GM23338 (cell line): ENCODE results near the gene BCL10. TPM values are rescaled to one million over a fixed set of nuclear protein-coding genes. Genes with fewer than 3 reads are reported as not detected.

ENCODE experiments used
- ATAC-seq: fragments of 200-7000 bp; cut with Tn5 transposase; 3 replicates; pipeline ENCODE4 v1.9.1; 2020
- DNase-seq: peaks from one replicate; pipeline ENCODE4 v3.0.0-alpha.2; 2015; ENCODE audit warnings: low spot score
- H2AFZ ChIP-seq: fragments of 200-600 bp; sonication (generic); 2 replicates; pipeline ENCODE4 v1.8.0; 2016; ENCODE audit warnings: antibody characterized with exemption, mild to moderate bottlenecking, moderate library complexity
- H3F3A ChIP-seq: fragments of 200-600 bp; sonication (generic); replicated peaks from 2 replicates; pipeline ENCODE4 v1.8.0; 2017; ENCODE audit warnings: antibody characterized with exemption, mixed run types, low read depth
- H3K27ac ChIP-seq: fragments of 200-600 bp; sonication (generic); 2 replicates; pipeline ENCODE4 v1.6.1; 2016; ENCODE audit warnings: low read depth
- H3K27me3 ChIP-seq: fragments of 200-600 bp; sonication (generic); 2 replicates; pipeline ENCODE4 v1.8.0; 2016; ENCODE audit warnings: mild to moderate bottlenecking, mixed run types, moderate library complexity; ENCODE audit not compliant: insufficient read depth
- H3K36me3 ChIP-seq: fragments of 200-600 bp; sonication (generic); 2 replicates; pipeline ENCODE4 v1.8.0; 2016; ENCODE audit warnings: mild to moderate bottlenecking; ENCODE audit not compliant: insufficient read depth
- H3K4me1 ChIP-seq: fragments of 200-600 bp; sonication (generic); 2 replicates; pipeline ENCODE4 v1.8.0; 2016; ENCODE audit warnings: mild to moderate bottlenecking, moderate library complexity; ENCODE audit not compliant: insufficient read depth
- H3K4me2 ChIP-seq: fragments of 200-600 bp; sonication (generic); 2 replicates; pipeline ENCODE4 v1.7.1; 2017; ENCODE audit warnings: mixed run types
- H3K4me3 ChIP-seq: fragments of 200-600 bp; sonication (generic); 2 replicates; pipeline ENCODE4 v1.6.1; 2016; ENCODE audit warnings: mixed run types
- H3K79me2 ChIP-seq: fragments of 200-600 bp; sonication (generic); replicated peaks from 2 replicates; pipeline ENCODE4 v1.8.0; 2017; ENCODE audit warnings: mild to moderate bottlenecking; ENCODE audit not compliant: insufficient read depth
- H3K9me2 ChIP-seq: fragments of 200-600 bp; sonication (generic); 2 replicates; pipeline ENCODE4 v1.8.0; 2017; ENCODE audit not compliant: insufficient read depth
- H4K20me1 ChIP-seq: fragments of 200-600 bp; sonication (generic); replicated peaks from 2 replicates; pipeline ENCODE4 v1.8.0; 2017; ENCODE audit warnings: mild to moderate bottlenecking; ENCODE audit not compliant: insufficient read depth
- H3K27ac Mint-ChIP-seq: 2 replicates; pipeline ENCODE4 v1.8.0; 2020; ENCODE audit warnings: inconsistent platforms, mild to moderate bottlenecking, moderate library complexity, mixed read lengths
- H3K27me3 Mint-ChIP-seq: 3 replicates; pipeline ENCODE4 v1.8.0; 2022; ENCODE audit warnings: low read depth, mild to moderate bottlenecking, moderate library complexity, mixed read lengths, inconsistent platforms; ENCODE audit not compliant: insufficient read depth, poor library complexity
- H3K36me3 Mint-ChIP-seq: 3 replicates; pipeline ENCODE4 v1.8.0; 2021; ENCODE audit warnings: low read depth, mild to moderate bottlenecking, inconsistent platforms, moderate library complexity, mixed read lengths
- H3K4me1 Mint-ChIP-seq: 3 replicates; pipeline ENCODE4 v1.8.0; 2020; ENCODE audit warnings: mild to moderate bottlenecking, inconsistent platforms, mixed read lengths
- H3K4me3 Mint-ChIP-seq: 3 replicates; pipeline ENCODE4 v1.8.0; 2021; ENCODE audit warnings: moderate library complexity, mild to moderate bottlenecking, inconsistent platforms, mixed read lengths
- H3K9me3 Mint-ChIP-seq: 3 replicates; pipeline ENCODE4 v1.8.0; 2020; ENCODE audit warnings: moderate library complexity, mild to moderate bottlenecking, inconsistent platforms, mixed read lengths
- CREB1 ChIP-seq: fragments of 250-450 bp; sonication (Bioruptor Pico); IDR thresholded peaks from 2 replicates; pipeline ENCODE4 v1.5.0; 2020; ENCODE audit warnings: low read depth, mild to moderate bottlenecking, moderate library complexity
- EZH2 ChIP-seq: fragments of 200-600 bp; sonication (generic); IDR thresholded peaks from one replicate; pipeline ENCODE4 v1.8.0; 2017; ENCODE audit warnings: antibody characterized with exemption, mild to moderate bottlenecking, low read depth; ENCODE audit not compliant: unreplicated experiment
- EZH2phosphoT487 ChIP-seq: fragments of 200-600 bp; sonication (generic); IDR thresholded peaks from one replicate; pipeline ENCODE4 v1.8.1; 2018; ENCODE audit warnings: antibody characterized with exemption; ENCODE audit not compliant: unreplicated experiment
- JUNB ChIP-seq: IDR thresholded peaks from one replicate; pipeline ENCODE4 v1.6.1; 2016; ENCODE audit warnings: antibody characterized with exemption; ENCODE audit not compliant: unreplicated experiment
- NANOG ChIP-seq: IDR thresholded peaks from 2 replicates; pipeline ENCODE4 v1.6.1; 2016; ENCODE audit warnings: antibody characterized with exemption, borderline replicate concordance
- POLR2AphosphoS5 ChIP-seq: IDR thresholded peaks from 2 replicates; pipeline ENCODE4 v1.6.1; 2016; ENCODE audit warnings: antibody characterized with exemption, low read depth
- STAT1 ChIP-seq: IDR thresholded peaks from one replicate; pipeline ENCODE4 v1.6.1; 2016; ENCODE audit warnings: antibody characterized with exemption; ENCODE audit not compliant: unreplicated experiment
- ZNF114 ChIP-seq: fragments of 250-450 bp; sonication (Bioruptor Pico); IDR thresholded peaks from 2 replicates; pipeline ENCODE4 v1.5.0; 2020; ENCODE audit warnings: mild to moderate bottlenecking, moderate library complexity
- ZNF331 ChIP-seq: fragments of 250-450 bp; sonication (Bioruptor Pico); IDR thresholded peaks from 2 replicates; pipeline ENCODE4 v1.5.0; 2020; ENCODE audit warnings: low read depth, mild to moderate bottlenecking, moderate library complexity
- polyA plus RNA-seq: library from polyadenylated mRNA; unstranded; fragments of >200 nt; fragmentation: Nextera tagmentation; extraction: Ambion mirVana; gene quantifications from 2 replicates; pipeline ENCODE4 v1.2.1, GENCODE V29; 2016
- total RNA-seq: library from RNA; depleted of rRNA; stranded (reverse); fragments of >200 nt; shearing (Covaris generic); gene quantifications from 2 replicates; pipeline ENCODE4 v1.2.3, GENCODE V29; 2014
- TF ChIP-seq, protein P1 (sequence below): IDR thresholded peaks from 2 replicates; pipeline ENCODE4 v1.6.1; 2016; ENCODE audit warnings: antibody characterized with exemption
- TF ChIP-seq, protein P2 (sequence below): IDR thresholded peaks from one replicate; pipeline ENCODE4 v1.6.1; 2018; ENCODE audit warnings: antibody characterized with exemption; ENCODE audit not compliant: unreplicated experiment
- TF ChIP-seq, protein P3 (sequence below): fragments of 250-450 bp; sonication (Bioruptor Pico); IDR thresholded peaks from 2 replicates; pipeline ENCODE4 v1.5.0; 2020; ENCODE audit warnings: mild to moderate bottlenecking, moderate library complexity
- TF ChIP-seq, protein P4 (sequence below), 2 experiments: fragments of 200-600 bp in 1 of 2; sonication (generic) in 1 of 2; conservative IDR thresholded peaks; 2 replicates each; pipeline versions ENCODE4 v1.5.1 to v1.6.1; 2016 to 2017; ENCODE audit warnings: antibody characterized with exemption in 2 of 2, low read depth in 2 of 2, mild to moderate bottlenecking in 2 of 2, moderate library complexity in 1 of 2

The BCL10 gene
- total and polyA plus RNA-seq, 2 experiments from 2014 or later = 23.1 to 33.7 TPM

DNA sequence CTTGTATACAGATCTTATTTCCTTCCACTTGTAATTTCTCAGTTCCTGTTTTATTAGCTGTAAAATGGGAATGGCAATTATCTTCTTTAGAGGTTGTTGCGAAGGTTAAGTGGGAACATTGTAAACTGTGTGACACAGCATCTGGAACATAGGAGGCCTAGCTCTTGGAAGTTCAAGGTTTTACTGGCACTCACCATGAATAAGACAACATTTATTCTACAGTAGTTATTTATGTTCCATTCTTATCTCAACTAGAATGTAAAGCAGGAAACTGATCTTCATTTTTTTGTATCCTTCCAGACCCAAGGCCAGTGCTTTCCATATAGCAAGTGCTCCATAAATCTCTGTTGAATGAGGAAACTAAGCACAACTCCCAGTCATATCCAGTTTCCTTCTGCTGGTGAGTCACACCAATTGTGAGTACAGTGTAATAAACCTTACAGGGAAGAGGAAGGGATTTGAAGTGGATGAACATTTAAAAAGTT is 1.4 kb downstream of the BCL10 start:
- no peaks in the 10 kb centered on the region for H3K27me3 ChIP-seq
- peaks cover 55% of the 10 kb centered on the region for H3K79me2 ChIP-seq

More for the DNA sequence above, 1.4 kb downstream of the BCL10 start:
- Histone ChIP-seq H3F3A (0 out of 2 replicates have a peak, but pooled peaks cover 6% of the 10 kb centered on the region), H3K9me2 (no peaks in the 10 kb centered on the region), H3K36me3 (peaks cover 10% of the 10 kb centered on the region), H3K4me2 (peak overlapping the region; percentile 84), H3K27ac (peak overlapping the region; percentile 96), H3K4me1 (peaks cover 13% of the 10 kb centered on the region), H2AFZ (no peak overlapping the region), H3K4me3 (peak overlapping the region; percentile 93), H4K20me1 (peaks cover 12% of the 10 kb centered on the region; the same call in 1 of the 2 replicates)
- Mint-ChIP-seq H3K9me3 (peaks cover 3% of the 10 kb centered on the region; the same call in 1 of the 3 replicates), H3K36me3 (peaks cover 9% of the 10 kb centered on the region), H3K27me3 (peaks cover 10% of the 10 kb centered on the region), H3K4me3 (peak overlapping the region; percentile 88), H3K4me1 (peaks cover 32% of the 10 kb centered on the region), H3K27ac (no peak overlapping the region)
- DNase-seq (no peak), ATAC-seq (no peak)
- no peak for TF ChIP-seq CREB1 (CRISPR knock-in tag)
- TF ChIP-seq, protein P1, sequence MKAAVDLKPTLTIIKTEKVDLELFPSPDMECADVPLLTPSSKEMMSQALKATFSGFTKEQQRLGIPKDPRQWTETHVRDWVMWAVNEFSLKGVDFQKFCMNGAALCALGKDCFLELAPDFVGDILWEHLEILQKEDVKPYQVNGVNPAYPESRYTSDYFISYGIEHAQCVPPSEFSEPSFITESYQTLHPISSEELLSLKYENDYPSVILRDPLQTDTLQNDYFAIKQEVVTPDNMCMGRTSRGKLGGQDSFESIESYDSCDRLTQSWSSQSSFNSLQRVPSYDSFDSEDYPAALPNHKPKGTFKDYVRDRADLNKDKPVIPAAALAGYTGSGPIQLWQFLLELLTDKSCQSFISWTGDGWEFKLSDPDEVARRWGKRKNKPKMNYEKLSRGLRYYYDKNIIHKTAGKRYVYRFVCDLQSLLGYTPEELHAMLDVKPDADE = no peak
- TF ChIP-seq, protein P2, sequence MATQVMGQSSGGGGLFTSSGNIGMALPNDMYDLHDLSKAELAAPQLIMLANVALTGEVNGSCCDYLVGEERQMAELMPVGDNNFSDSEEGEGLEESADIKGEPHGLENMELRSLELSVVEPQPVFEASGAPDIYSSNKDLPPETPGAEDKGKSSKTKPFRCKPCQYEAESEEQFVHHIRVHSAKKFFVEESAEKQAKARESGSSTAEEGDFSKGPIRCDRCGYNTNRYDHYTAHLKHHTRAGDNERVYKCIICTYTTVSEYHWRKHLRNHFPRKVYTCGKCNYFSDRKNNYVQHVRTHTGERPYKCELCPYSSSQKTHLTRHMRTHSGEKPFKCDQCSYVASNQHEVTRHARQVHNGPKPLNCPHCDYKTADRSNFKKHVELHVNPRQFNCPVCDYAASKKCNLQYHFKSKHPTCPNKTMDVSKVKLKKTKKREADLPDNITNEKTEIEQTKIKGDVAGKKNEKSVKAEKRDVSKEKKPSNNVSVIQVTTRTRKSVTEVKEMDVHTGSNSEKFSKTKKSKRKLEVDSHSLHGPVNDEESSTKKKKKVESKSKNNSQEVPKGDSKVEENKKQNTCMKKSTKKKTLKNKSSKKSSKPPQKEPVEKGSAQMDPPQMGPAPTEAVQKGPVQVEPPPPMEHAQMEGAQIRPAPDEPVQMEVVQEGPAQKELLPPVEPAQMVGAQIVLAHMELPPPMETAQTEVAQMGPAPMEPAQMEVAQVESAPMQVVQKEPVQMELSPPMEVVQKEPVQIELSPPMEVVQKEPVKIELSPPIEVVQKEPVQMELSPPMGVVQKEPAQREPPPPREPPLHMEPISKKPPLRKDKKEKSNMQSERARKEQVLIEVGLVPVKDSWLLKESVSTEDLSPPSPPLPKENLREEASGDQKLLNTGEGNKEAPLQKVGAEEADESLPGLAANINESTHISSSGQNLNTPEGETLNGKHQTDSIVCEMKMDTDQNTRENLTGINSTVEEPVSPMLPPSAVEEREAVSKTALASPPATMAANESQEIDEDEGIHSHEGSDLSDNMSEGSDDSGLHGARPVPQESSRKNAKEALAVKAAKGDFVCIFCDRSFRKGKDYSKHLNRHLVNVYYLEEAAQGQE = no peak
- no peak for TF ChIP-seq ZNF331 (CRISPR knock-in tag)
- TF ChIP-seq EZH2 = no peak
- TF ChIP-seq ZNF114 = no peak
- no peak for TF ChIP-seq JUNB
- TF ChIP-seq, protein P3, sequence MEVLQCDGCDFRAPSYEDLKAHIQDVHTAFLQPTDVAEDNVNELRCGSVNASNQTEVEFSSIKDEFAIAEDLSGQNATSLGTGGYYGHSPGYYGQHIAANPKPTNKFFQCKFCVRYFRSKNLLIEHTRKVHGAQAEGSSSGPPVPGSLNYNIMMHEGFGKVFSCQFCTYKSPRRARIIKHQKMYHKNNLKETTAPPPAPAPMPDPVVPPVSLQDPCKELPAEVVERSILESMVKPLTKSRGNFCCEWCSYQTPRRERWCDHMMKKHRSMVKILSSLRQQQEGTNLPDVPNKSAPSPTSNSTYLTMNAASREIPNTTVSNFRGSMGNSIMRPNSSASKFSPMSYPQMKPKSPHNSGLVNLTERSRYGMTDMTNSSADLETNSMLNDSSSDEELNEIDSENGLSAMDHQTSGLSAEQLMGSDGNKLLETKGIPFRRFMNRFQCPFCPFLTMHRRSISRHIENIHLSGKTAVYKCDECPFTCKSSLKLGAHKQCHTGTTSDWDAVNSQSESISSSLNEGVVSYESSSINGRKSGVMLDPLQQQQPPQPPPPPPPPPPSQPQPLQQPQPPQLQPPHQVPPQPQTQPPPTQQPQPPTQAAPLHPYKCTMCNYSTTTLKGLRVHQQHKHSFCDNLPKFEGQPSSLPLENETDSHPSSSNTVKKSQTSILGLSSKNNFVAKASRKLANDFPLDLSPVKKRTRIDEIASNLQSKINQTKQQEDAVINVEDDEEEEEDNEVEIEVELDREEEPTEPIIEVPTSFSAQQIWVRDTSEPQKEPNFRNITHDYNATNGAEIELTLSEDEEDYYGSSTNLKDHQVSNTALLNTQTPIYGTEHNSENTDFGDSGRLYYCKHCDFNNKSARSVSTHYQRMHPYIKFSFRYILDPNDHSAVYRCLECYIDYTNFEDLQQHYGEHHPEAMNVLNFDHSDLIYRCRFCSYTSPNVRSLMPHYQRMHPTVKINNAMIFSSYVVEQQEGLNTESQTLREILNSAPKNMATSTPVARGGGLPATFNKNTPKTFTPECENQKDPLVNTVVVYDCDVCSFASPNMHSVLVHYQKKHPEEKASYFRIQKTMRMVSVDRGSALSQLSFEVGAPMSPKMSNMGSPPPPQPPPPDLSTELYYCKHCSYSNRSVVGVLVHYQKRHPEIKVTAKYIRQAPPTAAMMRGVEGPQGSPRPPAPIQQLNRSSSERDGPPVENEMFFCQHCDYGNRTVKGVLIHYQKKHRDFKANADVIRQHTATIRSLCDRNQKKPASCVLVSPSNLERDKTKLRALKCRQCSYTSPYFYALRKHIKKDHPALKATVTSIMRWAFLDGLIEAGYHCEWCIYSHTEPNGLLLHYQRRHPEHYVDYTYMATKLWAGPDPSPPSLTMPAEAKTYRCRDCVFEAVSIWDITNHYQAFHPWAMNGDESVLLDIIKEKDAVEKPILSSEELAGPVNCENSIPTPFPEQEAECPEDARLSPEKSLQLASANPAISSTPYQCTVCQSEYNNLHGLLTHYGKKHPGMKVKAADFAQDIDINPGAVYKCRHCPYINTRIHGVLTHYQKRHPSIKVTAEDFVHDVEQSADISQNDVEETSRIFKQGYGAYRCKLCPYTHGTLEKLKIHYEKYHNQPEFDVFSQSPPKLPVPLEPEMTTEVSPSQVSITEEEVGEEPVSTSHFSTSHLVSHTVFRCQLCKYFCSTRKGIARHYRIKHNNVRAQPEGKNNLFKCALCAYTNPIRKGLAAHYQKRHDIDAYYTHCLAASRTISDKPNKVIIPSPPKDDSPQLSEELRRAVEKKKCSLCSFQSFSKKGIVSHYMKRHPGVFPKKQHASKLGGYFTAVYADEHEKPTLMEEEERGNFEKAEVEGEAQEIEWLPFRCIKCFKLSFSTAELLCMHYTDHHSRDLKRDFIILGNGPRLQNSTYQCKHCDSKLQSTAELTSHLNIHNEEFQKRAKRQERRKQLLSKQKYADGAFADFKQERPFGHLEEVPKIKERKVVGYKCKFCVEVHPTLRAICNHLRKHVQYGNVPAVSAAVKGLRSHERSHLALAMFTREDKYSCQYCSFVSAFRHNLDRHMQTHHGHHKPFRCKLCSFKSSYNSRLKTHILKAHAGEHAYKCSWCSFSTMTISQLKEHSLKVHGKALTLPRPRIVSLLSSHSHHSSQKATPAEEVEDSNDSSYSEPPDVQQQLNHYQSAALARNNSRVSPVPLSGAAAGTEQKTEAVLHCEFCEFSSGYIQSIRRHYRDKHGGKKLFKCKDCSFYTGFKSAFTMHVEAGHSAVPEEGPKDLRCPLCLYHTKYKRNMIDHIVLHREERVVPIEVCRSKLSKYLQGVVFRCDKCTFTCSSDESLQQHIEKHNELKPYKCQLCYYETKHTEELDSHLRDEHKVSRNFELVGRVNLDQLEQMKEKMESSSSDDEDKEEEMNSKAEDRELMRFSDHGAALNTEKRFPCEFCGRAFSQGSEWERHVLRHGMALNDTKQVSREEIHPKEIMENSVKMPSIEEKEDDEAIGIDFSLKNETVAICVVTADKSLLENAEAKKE (CRISPR knock-in tag) = no peak
- TF ChIP-seq, protein P4, sequence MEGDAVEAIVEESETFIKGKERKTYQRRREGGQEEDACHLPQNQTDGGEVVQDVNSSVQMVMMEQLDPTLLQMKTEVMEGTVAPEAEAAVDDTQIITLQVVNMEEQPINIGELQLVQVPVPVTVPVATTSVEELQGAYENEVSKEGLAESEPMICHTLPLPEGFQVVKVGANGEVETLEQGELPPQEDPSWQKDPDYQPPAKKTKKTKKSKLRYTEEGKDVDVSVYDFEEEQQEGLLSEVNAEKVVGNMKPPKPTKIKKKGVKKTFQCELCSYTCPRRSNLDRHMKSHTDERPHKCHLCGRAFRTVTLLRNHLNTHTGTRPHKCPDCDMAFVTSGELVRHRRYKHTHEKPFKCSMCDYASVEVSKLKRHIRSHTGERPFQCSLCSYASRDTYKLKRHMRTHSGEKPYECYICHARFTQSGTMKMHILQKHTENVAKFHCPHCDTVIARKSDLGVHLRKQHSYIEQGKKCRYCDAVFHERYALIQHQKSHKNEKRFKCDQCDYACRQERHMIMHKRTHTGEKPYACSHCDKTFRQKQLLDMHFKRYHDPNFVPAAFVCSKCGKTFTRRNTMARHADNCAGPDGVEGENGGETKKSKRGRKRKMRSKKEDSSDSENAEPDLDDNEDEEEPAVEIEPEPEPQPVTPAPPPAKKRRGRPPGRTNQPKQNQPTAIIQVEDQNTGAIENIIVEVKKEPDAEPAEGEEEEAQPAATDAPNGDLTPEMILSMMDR (conservative IDR thresholded peaks at IDR 0.05; ENCODE audit: low read depth in 2 of 2) = no peak
- no peak for TF ChIP-seq POLR2AphosphoS5
- TF ChIP-seq NANOG = no peak
- TF ChIP-seq STAT1 = no peak
- no peak for TF ChIP-seq EZH2phosphoT487
